Mucosa of stomach (tissue), 1 donor: ENCODE measurements around the gene SLC7A4.
A peak's percentile ranks its signal among the peaks of the same experiment; 100 is the strongest.
"Not testable (repeated sequence)": the region's sequence is repeated elsewhere in the genome, so short reads cannot be mapped to it uniquely, and the experiment has no call there.

ENCODE experiments used
- H3K27me3 ChIP-seq: one replicate; pipeline ENCODE4 v1.7.0; 2013; ENCODE audit warnings: mild to moderate bottlenecking, low read length; ENCODE audit not compliant: control insufficient read depth, insufficient read depth
- H3K36me3 ChIP-seq: one replicate; pipeline ENCODE4 v1.7.0; 2013; ENCODE audit warnings: low read length; ENCODE audit not compliant: control insufficient read depth, insufficient read depth
- H3K4me1 ChIP-seq: one replicate; pipeline ENCODE4 v1.7.0; 2013; ENCODE audit warnings: mild to moderate bottlenecking, low read length; ENCODE audit not compliant: control insufficient read depth, insufficient read depth
- H3K4me3 ChIP-seq: one replicate; pipeline ENCODE4 v1.7.0; 2013; ENCODE audit warnings: low read length
- H3K9ac ChIP-seq: one replicate; pipeline ENCODE4 v1.7.0; 2013; ENCODE audit warnings: mild to moderate bottlenecking, low read length, moderate library complexity
- H3K9me3 ChIP-seq: one replicate; pipeline ENCODE4 v1.7.0; 2013; ENCODE audit warnings: mild to moderate bottlenecking, low read length, moderate library complexity; ENCODE audit not compliant: control insufficient read depth
- donor health status: Pancreatic carcinoma.

Gene SLC7A4

GRCh38 chr22:21045585-21046294, 13.4 kb upstream of the SLC7A4 start, which contains the start of gene LRRC74B:
Gene LRRC74B, plus strand, starts transcription at chr22:21045946. Its CDS starts 41 bp downstream, at chr22:21045987.
- Histone ChIP-seq H3K9me3 (no peaks in the 10 kb centered on the region), H3K4me1 (peaks cover 32% of the 10 kb centered on the region), H3K9ac (peak within 1 kb of the TSS; percentile 33), H3K27me3 (no peaks in the 10 kb centered on the region), H3K4me3 (no peak within 1 kb of the TSS), H3K36me3 (no peaks in the 10 kb centered on the region)

GRCh38 chr22:21044931-21045584, 12.7 kb upstream of the SLC7A4 start:
- Histone ChIP-seq H3K9me3 (no peaks in the 10 kb centered on the region), H3K4me1 (peaks cover 32% of the 10 kb centered on the region), H3K27me3 (no peaks in the 10 kb centered on the region), H3K4me3 (no peak overlapping the region), H3K9ac (peak overlapping the region; percentile 25), H3K36me3 (no peaks in the 10 kb centered on the region)

DNA sequence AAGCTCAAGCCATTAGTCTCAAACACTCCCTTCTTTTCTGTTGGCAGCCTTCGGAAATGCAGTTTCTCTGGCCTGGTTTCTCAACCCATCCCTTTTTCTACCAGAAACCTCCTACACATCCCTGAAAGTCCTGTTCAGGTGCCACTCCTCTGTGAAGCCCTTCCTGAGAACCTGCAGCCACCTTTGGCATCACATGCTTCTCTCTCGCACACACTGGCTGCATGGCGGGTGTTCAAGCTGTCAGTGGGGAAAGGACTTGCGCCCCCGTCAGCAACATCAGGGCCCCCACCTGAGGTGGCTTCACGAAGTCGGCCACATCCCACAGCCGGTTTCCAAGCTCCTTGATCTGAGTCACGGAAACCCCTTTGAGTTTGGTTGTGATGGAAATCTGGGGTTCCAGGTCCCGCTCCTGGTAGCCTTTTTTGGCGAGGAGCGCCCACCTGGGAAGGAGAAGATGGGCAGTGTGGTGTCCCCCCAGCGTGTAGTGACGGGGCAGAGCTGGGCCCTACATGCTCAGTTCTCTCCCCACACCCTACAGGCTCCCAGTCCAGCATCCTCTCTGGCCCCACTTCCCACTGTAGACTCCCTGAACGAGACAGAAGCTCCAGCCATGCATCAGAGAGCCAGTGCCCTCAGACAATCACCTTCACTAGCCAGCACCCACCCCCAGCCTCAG, 11.6 kb upstream of the SLC7A4 start:
- peaks cover 32% of the 10 kb centered on the region for H3K4me1 ChIP-seq
- no peaks in the 10 kb centered on the region for H3K9me3 ChIP-seq
- H3K9ac ChIP-seq: no peak overlapping the region
- no peaks in the 10 kb centered on the region for H3K36me3 ChIP-seq
- no peak overlapping the region for H3K4me3 ChIP-seq
- no peaks in the 10 kb centered on the region for H3K27me3 ChIP-seq

- Histone ChIP-seq H3K36me3 (no peaks in the 10 kb centered on the region), H3K4me3 (no peak overlapping the region)
Measured at GRCh38 chr22:21042978-21043859, 10.9 kb upstream of the SLC7A4 start.

GRCh38 chr22:21041937-21042336, 9.6 kb upstream of the SLC7A4 start:
- no peaks in the 10 kb centered on the region for H3K27me3 ChIP-seq
- H3K36me3 ChIP-seq: no peaks in the 10 kb centered on the region
- H3K9me3 ChIP-seq: no peaks in the 10 kb centered on the region
- no peak overlapping the region for H3K4me3 ChIP-seq
- no peak overlapping the region for H3K9ac ChIP-seq
- H3K4me1 ChIP-seq: peaks cover 32% of the 10 kb centered on the region

More at GRCh38 chr22:21042978-21043859, 10.9 kb upstream of the SLC7A4 start:
- no peak overlapping the region for H3K9ac ChIP-seq
- no peaks in the 10 kb centered on the region for H3K9me3 ChIP-seq
- H3K27me3 ChIP-seq: no peaks in the 10 kb centered on the region
- peaks cover 32% of the 10 kb centered on the region for H3K4me1 ChIP-seq

GRCh38 chr22:21039158-21039557, 6.8 kb upstream of the SLC7A4 start:
- not testable (repeated sequence) for H3K4me3 ChIP-seq, H3K36me3 ChIP-seq, H3K9ac ChIP-seq, H3K27me3 ChIP-seq, H3K9me3 ChIP-seq
- peaks cover 11% of the 10 kb centered on the region for H3K4me1 ChIP-seq

- Histone ChIP-seq H3K4me1 (peaks cover 7% of the 10 kb centered on the region), H3K4me3 (no peak overlapping the region), H3K9ac (no peak overlapping the region), H3K36me3 (no peaks in the 10 kb centered on the region), H3K9me3 (no peaks in the 10 kb centered on the region), H3K27me3 (no peaks in the 10 kb centered on the region)
Measured at GRCh38 chr22:21038405-21038804, 6.0 kb upstream of the SLC7A4 start.

DNA sequence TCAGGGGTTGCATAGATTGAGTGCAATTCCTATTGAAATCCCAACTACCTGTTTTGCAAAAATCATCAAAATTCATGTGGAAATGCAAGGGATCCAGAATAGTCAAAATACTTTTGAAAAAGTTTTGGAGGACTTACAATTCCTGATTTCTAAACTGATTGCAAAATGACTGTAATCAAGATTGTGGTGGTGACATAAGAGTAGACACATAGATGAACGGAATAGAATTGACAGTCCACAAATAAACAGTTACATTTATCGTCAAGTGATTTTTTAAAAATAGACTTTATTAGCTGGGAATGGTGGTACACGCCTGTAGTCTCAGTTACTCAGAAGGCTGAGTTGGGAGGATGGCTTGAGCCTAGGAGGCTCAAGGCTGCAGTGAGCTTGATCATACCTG, 2.6 kb upstream of the SLC7A4 start:
- Histone ChIP-seq H3K4me1 (peaks cover 13% of the 10 kb centered on the region), H3K4me3 (no peak overlapping the region), H3K36me3 (no peaks in the 10 kb centered on the region), H3K9ac (no peak overlapping the region), H3K27me3 (peaks cover 6% of the 10 kb centered on the region), H3K9me3 (no peaks in the 10 kb centered on the region)

DNA sequence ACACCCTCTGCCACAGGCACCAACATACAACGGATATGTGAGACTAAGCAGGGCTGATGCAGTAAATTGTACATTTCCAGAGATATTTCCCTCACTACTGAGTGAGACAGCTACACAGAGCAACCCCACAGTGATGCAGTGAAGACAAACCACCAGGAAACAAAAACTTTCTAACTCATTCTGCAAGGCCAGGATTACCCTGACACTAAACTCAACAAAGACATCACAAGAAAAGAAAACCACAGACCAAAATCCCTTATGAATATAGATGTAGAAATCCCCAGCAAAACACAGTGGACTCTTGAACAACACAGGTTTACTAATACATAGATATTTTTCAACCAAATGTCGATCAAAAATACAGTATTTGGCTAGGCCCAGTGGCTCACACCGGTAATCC, 1.5 kb upstream of the SLC7A4 start:
- H3K9ac ChIP-seq: no peak overlapping the region
- peaks cover 13% of the 10 kb centered on the region for H3K4me1 ChIP-seq
- no peak overlapping the region for H3K4me3 ChIP-seq
- H3K27me3 ChIP-seq: peaks cover 6% of the 10 kb centered on the region
- no peaks in the 10 kb centered on the region for H3K36me3 ChIP-seq
- no peaks in the 10 kb centered on the region for H3K9me3 ChIP-seq

DNA sequence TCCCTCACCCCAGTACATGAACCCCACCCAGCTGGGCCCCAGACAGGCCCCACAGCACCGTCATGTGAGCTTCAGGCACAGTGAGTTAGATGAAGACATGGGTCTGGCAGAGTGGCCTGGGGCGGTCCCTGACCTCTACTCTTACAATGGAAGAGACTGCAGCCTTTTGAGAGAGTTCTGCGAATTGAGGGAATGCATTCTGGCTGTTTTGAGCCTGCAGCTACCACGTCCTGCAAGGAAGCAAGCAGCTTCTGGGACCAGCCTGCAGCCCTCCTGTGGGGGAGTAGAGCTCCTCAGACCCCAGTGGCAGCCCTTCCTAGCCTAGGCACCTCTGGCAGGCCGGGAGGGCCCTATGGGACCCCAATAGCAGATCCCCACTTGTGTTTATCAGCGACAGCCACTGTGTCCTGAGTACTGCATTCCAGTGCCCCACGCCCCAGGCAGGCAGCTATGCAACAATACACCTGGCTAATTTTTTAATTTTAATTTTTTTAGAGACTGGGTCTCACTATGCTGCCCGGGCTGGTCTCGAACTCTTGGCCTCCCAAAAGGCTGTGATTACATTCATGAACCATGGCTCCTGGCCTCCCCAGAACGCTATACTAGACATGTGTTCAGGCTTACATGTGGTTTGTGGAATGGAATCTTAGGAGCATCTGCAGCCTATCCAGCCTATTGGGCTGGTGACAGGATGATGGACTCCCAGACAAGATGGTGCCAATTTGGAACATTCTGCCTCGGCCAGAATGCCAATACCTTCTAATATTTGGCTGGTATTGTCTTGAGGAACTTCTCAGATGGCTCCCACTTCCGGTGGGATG, 717 bp upstream of the SLC7A4 start:
- peaks cover 6% of the 10 kb centered on the region for H3K27me3 ChIP-seq
- H3K4me1 ChIP-seq: peaks cover 13% of the 10 kb centered on the region
- H3K36me3 ChIP-seq: no peaks in the 10 kb centered on the region
- H3K9ac ChIP-seq: no peak overlapping the region
- H3K9me3 ChIP-seq: no peaks in the 10 kb centered on the region
- H3K4me3 ChIP-seq: no peak overlapping the region

GRCh38 chr22:21031545-21032036, 770 bp downstream of the SLC7A4 start:
- H3K4me1 ChIP-seq: peaks cover 18% of the 10 kb centered on the region
- peaks cover 6% of the 10 kb centered on the region for H3K27me3 ChIP-seq
- no peak overlapping the region for H3K4me3 ChIP-seq
- H3K9me3 ChIP-seq: no peaks in the 10 kb centered on the region
- H3K9ac ChIP-seq: peak overlapping the region; percentile 59
- H3K36me3 ChIP-seq: no peaks in the 10 kb centered on the region
